Hepatocyte (in vitro differentiated cells): ENCODE data around the gene TTC6.

Experiments used
- EZH2 ChIP-seq: fragments of 200-600 bp; sonication (generic); IDR thresholded peaks from 2 replicates; pipeline ENCODE4 v1.6.1; 2016; ENCODE audit warnings: antibody characterized with exemption, mild to moderate bottlenecking, borderline replicate concordance
- EZH2phosphoT487 ChIP-seq: fragments of 200-600 bp; sonication (generic); IDR thresholded peaks from one replicate; pipeline ENCODE4 v1.6.1; 2018; ENCODE audit warnings: antibody characterized with exemption, mild to moderate bottlenecking, low read depth, moderate library complexity; ENCODE audit not compliant: unreplicated experiment, severe bottlenecking
- TF ChIP-seq, protein P1 (sequence below): fragments of 200-600 bp; sonication (generic); IDR thresholded peaks from 2 replicates; pipeline ENCODE4 v1.5.1; 2016; ENCODE audit warnings: antibody characterized with exemption, mild to moderate bottlenecking; ENCODE audit not compliant: poor library complexity

DNA sequence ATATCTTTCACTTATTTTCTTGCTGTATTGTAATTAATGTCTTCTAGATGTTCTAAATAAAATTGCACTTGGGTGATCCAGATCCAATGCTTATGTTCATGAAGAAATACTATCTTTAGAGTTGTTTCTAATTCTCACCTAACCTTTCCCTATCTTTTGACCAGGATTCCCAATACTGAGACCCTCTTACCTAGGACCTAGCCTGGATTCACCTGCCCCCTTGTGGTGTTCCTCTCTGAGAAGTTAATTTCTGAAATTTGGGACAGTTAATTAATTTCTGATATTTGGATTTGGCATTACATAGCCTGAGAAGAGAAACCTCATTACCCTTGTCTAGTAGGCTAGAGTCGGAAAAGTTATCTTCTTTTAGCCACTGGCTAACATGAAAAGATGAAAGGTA lies 29.9 kb upstream of the TTC6 start:
- TF ChIP-seq, protein P1, sequence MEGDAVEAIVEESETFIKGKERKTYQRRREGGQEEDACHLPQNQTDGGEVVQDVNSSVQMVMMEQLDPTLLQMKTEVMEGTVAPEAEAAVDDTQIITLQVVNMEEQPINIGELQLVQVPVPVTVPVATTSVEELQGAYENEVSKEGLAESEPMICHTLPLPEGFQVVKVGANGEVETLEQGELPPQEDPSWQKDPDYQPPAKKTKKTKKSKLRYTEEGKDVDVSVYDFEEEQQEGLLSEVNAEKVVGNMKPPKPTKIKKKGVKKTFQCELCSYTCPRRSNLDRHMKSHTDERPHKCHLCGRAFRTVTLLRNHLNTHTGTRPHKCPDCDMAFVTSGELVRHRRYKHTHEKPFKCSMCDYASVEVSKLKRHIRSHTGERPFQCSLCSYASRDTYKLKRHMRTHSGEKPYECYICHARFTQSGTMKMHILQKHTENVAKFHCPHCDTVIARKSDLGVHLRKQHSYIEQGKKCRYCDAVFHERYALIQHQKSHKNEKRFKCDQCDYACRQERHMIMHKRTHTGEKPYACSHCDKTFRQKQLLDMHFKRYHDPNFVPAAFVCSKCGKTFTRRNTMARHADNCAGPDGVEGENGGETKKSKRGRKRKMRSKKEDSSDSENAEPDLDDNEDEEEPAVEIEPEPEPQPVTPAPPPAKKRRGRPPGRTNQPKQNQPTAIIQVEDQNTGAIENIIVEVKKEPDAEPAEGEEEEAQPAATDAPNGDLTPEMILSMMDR, result peak; percentile 43
- TF ChIP-seq EZH2 (no peak), EZH2phosphoT487 (no peak)
